ENCODE data around the gene E4F1.

E4F1 gene

GRCh38 chr16:2206780-2207433, 16.5 kb upstream of the E4F1 start:
- no peak for DNase-seq (ENCODE audit: low spot score)

- no peak for DNase-seq (ENCODE audit: low spot score)
Observed at GRCh38 chr16:2207872-2208271, 15.5 kb upstream of the E4F1 start.

DNA sequence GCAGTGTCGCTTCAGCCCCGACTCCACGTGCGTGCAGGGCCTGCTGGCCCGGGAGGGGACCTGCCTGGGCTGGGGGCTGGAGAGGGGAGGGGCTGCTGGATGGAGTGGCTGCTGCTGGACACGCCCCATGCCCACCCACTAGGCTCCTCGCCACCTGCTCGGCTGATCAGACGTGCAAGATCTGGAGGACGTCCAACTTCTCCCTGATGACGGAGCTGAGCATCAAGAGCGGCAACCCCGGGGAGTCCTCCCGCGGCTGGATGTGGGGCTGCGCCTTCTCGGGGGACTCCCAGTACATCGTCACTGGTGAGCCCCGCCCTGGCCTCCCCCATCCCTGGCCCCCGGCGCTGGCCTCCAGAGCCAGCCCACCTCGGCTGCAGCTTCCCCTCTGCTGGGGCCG, 15.1 kb upstream of the E4F1 start:
- DNase-seq (ENCODE audit: low spot score) = no peak

DNA sequence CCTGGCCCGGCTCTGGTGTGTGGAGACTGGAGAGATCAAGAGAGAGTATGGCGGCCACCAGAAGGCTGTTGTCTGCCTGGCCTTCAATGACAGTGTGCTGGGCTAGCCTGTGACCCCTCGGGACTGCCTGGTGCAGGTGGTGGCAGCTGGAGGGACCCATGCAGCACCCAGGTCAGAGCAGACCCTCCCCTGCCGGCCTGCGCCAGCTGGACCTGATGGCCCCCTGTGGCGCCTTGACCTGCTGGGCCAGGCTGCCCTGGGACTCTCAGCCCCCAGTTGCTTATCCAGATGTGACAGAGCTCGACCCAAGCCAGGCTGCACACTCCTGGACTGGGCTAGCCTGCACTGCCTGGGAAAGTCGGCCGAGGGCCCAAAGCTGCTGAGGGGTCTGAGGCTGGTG, 14.6 kb upstream of the E4F1 start:
- no peak for DNase-seq (ENCODE audit: low spot score)

- no peak for DNase-seq (ENCODE audit: low spot score)
Observed at GRCh38 chr16:2209258-2210008, 14.0 kb upstream of the E4F1 start.

DNA sequence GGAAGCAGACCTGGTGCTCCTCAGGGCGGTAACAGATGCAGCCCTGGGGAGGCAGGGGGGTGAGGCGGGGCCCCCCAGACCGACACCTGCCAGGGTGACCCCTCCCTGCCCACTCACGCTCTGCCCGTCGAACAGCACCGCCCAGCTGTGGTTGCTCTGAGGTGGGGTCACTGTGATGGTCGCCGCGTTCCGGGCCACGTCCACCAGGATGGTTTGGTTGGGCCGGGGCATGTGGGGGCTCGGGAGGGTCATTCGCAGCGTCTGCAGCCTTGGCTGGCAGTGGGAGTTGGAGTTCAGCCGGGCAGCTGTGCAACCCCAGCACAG, 13.4 kb upstream of the E4F1 start:
- DNase-seq (ENCODE audit: low spot score) = no peak

DNA sequence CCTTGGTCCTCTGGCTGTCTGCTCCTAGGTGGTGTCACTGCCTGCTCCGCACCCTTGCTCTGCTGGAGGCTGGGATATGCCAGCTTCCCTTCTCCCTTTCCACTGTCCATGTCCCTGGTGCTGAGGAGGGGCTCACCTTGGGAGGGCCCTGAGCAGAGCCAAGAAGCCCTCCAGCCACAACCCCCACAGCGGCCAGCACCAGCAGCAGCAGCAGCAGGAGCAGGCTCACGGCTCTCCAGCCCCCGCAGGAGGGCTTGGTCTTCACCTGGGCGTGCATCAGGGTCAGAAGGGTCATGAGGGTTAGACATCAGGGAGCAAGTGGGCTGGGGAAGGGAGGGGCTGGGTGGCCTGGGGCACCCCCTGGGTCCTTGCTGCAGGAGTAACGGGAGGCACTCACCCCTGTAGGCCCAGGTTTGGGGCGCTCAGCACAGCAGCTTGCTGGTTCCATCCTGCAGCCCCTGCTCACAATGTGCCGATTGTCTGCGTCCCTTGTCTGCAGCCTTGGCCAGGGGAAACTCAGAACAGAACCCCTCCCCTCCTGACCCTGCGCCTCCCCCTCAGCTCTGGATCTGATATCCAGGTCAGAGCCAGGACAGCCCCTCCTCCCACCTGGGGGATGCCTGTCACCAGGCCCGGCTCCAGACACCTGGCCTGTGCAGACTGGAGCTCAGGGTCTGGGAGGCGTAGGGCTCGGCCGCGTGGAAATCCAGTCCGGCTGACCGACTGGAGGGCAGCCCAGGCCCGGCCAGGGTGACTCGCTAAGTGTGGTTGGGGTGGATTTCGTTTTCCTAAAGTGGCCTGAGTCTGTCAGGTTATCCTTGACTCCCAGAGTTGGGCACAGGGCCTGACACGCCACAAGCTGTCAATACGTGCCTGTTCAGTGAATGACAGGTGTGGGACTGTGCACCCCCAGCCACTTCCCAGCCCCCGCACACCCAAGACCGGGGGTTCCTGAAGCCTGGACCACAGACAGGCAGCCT, 12.7 kb upstream of the E4F1 start, which contains the start of gene BRICD5:
Gene BRICD5, minus strand, starts transcription at position 478 of the 980 bp plus-strand sequence. Its CDS starts 30 bp downstream, at position 448.
- DNase-seq (ENCODE audit: low spot score) = no peak

GRCh38 chr16:2211923-2212347, 11.5 kb upstream of the E4F1 start:
- no peak for DNase-seq (ENCODE audit: low spot score)

GRCh38 chr16:2212362-2213324, 10.7 kb upstream of the E4F1 start:
- no peak for DNase-seq (ENCODE audit: low spot score)

DNA sequence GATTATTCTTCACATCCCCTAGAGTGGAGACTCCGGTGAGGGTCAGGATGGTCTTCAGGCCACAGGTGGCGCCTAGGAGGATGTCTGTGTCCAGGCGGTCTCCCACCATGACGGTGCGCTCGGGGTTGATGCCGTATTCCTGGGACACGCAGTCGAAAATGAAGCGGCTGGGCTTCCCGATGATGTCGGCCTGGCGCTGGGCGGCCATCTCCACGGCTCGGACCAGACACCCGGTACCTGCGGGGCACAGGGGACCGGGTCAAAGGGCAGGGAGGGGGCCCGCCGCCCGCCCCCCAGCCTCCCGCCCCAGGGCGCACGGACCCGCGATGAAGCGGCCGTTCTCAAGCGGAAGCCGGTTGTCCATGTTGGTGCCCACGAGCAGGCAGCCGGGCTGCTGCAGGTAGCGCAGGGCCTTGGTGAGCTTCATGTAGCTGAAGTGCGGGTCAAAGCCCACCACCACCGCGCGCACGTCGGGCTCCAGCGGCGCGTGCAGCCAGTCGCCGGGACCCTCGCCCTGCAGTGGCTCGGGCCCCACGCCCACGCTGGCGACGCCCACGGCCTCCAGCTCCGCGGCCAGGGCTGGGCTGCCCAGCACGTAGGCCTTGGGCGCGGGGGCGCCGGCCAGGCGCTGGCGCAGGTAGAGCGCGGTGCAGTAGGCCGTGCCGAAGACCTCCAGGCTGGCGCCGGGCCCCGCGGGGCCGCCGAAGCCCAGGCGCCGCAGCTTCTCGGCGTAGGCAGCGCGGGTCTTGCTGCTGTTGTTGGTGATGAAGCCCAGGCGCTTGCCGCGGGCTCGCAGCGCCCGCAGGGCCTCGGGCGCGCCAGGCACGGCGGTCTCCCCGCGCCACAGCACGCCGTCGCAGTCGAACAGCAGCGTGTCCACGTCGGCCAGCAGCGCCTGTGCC, 9.3 kb upstream of the E4F1 start:
- no peak for DNase-seq (ENCODE audit: low spot score)

GRCh38 chr16:2214719-2214968, 8.7 kb upstream of the E4F1 start, which contains the start of gene PGP:
Gene PGP (minus strand): TSS chr16:2214840. CDS start chr16:2214777, 63 bp downstream.
- no peak for DNase-seq (ENCODE audit: low spot score)

DNA sequence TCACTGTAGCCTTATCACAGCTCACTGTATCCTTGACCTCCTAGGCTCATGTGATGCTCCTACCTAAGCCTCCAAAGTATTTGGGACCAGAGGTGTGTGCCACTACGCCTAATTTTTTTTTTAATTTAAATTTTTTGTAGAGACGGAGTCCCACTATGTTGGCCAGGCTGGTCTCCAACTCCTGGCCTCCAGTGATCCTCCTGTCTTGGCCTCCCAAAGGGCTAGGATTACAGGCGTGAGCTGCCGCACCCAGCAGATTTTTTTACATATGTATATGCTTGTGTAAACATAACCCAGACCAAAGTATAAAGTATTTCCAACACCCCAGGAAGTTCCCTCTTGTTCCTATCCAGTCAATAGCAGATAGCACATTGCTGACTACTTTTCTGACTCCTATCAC, 7.1 kb upstream of the E4F1 start:
- no peak for DNase-seq (ENCODE audit: low spot score)

- peak; percentile 75 for DNase-seq (ENCODE audit: low spot score)
Observed at GRCh38 chr16:2223942-2224486, 623 bp downstream of the E4F1 start.

DNA sequence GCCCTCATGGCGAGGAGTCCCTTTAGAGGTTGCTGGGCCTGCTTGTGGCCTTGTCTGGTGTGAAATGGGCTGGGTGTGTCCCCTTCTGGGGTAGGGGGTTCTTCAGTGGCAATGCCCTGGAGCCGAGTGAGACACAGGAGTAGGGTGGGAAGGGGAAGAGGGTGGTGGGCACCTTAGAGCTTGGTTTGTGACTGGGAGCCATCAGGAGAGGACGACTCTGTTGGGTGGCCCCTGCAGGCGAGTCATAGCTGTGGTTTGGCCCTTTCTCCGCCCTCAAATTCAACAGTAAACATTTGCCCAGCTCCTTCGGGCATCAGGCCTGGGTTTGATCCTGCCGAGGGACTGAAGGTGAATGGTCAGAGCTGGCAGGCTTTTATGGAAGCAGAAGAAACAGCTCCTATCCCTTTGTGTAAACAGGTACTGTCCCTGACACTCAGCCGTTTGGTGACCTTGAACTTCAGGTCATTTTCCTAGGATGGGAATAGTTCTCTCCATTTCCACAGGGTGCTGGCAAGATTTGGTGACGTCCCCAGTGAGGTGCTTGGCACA, 2.9 kb downstream of the E4F1 start:
- no peak for DNase-seq (ENCODE audit: low spot score)

DNA sequence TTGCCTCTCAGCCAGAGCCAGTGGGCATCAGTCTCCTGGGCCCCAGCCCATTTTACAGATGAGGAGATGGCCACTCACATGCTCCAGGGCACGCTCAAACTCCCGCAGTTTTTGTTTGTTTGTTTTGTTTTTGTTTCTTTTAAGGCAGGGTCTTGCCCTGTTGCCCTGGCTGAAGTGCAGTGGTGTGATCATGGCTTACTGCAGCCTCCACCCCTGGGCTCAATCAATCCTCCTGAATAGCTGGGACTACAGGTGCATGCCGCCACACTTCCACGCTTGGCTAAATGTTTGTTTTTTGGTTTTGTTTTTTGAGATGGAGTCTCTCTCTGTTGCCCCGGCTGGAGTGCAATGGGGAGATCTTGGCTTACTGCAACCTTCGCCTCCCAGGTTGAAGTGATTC, 3.5 kb downstream of the E4F1 start:
- DNase-seq (ENCODE audit: low spot score) = no peak

DNA sequence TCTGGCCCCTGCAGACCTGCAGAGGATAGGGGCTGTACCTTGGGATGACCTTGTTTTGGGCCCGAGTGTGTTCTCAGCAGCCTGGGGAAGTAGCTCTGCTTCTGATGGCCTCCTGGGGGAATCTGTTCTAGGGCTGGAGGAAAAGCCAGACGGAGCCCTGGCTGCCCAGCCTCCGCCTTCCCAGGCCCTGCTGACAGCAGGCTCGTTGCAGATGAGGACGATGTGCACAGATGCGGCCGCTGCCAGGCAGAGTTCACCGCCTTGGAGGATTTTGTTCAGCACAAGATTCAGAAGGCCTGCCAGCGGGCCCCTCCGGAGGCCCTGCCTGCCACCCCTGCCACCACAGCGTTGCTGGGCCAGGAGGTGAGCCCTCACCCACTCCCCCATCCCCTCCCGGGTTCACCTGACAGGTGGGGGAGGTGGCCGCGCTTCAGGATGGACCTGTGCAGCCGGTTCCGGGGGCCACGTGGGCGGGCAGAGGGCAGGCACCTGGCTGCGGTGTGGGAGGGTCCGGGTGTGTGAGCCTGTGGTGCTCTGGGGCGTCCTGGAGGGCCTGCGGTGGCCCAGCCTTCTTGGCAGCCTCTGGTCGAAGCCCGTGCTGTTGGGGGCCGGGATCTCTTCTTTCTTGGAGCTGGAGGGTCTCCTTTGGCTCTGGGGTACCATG, 4.9 kb downstream of the E4F1 start:
- DNase-seq (ENCODE audit: low spot score) = no peak

GRCh38 chr16:2229091-2229490, 5.7 kb downstream of the E4F1 start:
- no peak for DNase-seq (ENCODE audit: low spot score)

DNA sequence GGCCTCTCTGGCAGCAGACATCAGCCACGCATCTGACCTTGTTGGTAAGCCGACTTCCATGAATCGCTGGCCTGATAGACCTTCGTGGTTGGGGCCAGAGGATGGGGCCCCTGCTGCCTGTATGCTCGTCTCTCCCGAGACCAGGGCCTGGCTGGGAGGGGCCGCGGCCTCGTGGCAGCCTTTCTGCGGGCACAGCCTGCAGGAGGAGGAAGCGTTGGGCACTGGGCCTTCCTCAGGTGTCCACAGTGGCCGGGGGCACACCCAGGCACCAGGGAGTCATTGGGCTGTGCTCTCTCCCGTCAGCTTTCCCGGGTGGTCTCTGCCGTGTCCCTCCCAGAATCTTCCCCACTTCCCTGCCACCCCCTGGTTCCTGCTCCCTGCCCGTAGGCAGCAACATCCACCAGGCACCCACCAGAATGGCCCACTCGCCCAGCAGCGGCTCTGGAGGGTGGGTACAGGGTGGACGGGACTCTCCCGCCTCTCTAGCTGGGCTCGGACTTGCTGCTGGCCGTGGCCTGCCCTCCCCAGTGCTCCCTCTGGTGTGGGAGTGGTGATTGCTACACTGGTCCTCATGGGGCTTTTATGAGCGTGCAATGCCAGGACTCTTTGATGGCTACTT, 6.3 kb downstream of the E4F1 start:
- no peak for DNase-seq (ENCODE audit: low spot score)

DNA sequence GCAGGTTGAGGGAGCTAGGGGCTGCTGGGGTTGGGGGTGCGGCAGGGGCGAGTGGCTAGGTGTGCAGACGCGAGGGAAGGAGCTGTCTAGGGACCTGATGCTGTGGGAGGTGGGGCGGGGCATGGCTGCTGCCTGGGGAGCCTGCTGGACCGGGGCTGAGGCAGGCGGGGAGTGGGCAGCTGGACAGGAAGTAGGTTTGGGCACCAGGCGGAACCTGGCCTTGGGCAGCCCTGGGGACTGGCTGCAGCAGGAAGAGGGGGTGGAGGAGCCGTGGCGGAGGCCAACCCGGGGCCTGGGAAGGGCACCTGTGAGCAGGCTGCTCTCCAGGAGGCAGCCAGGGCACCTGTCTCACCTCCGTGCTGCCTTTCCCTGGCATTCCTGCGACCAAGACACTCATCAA, 7.0 kb downstream of the E4F1 start:
- DNase-seq (ENCODE audit: low spot score) = no peak

Data from HuH-7.5 (cell line).